ENCODE results near the gene NEBL. TPM values are rescaled to one million over a fixed set of nuclear protein-coding genes. Genes with fewer than 3 reads are reported as not detected.

Gene NEBL
- total and polyA plus RNA-seq, 2 experiments from 2014 or later = 6.3 to 12.3 TPM

DNA sequence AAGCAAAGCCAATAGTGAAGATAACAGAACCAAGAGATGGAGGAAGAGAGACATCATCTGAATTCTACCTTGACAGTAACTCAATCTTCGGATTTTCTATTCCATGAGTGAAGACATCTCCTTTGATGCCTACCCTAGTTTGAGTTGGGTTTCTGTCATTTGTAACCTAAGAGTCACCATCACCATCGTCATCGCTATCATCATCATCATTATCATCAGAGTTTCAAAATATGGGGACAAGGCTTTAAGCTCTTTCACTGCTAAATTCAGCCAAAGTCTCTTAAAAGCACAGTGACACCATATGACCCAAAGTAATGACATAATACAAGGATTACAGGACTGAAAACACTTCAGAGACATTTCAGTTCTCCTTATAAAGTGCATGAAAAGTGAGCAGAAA is 57.2 kb downstream of the NEBL start:
- Histone ChIP-seq H3K36me3 (replicated peaks; ENCODE audit: insufficient read depth, low read depth) (no peaks in the 10 kb centered on the region), H3K27me3 (no peaks in the 10 kb centered on the region), H3K4me2 (no peak overlapping the region), H4K20me1 (ENCODE audit: insufficient read depth, poor library complexity, severe bottlenecking) (no peaks in the 10 kb centered on the region), H3K9me3 (ENCODE audit: low read depth) (no peaks in the 10 kb centered on the region), H3K4me3 (no peak overlapping the region), H3K27ac (no peak overlapping the region), H3K4me1 (ENCODE audit: insufficient read depth) (no peaks in the 10 kb centered on the region), H3K79me2 (no peaks in the 10 kb centered on the region), H3K9me2 (replicated peaks; ENCODE audit: insufficient read depth) (no peaks in the 10 kb centered on the region), H2AFZ (no peak overlapping the region)
- DNase-seq (ENCODE audit: low spot score) = no peak
- WGBS (ENCODE audit: low lambda C conversion rate, missing lambda C conversion rate) = 98% methylated on average over 3 of the region's 3 CpGs
- no peak for TF ChIP-seq EZH2 (IDR thresholded peaks at IDR 0.05; ENCODE audit: borderline replicate concordance)
- TF ChIP-seq EZH2phosphoT487 (IDR thresholded peaks at IDR 0.05; ENCODE audit: low read depth, severe bottlenecking, unreplicated experiment) = no peak
- TF ChIP-seq, protein P1, sequence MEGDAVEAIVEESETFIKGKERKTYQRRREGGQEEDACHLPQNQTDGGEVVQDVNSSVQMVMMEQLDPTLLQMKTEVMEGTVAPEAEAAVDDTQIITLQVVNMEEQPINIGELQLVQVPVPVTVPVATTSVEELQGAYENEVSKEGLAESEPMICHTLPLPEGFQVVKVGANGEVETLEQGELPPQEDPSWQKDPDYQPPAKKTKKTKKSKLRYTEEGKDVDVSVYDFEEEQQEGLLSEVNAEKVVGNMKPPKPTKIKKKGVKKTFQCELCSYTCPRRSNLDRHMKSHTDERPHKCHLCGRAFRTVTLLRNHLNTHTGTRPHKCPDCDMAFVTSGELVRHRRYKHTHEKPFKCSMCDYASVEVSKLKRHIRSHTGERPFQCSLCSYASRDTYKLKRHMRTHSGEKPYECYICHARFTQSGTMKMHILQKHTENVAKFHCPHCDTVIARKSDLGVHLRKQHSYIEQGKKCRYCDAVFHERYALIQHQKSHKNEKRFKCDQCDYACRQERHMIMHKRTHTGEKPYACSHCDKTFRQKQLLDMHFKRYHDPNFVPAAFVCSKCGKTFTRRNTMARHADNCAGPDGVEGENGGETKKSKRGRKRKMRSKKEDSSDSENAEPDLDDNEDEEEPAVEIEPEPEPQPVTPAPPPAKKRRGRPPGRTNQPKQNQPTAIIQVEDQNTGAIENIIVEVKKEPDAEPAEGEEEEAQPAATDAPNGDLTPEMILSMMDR (IDR thresholded peaks at IDR 0.05; ENCODE audit: poor library complexity) = no peak

- Histone ChIP-seq H3K79me2 (no peaks in the 10 kb centered on the region), H2AFZ (no peak overlapping the region), H3K4me1 (ENCODE audit: insufficient read depth) (no peaks in the 10 kb centered on the region), H3K9me2 (replicated peaks; ENCODE audit: insufficient read depth) (no peaks in the 10 kb centered on the region), H3K36me3 (replicated peaks; ENCODE audit: insufficient read depth, low read depth) (no peaks in the 10 kb centered on the region), H3K9me3 (ENCODE audit: low read depth) (no peaks in the 10 kb centered on the region), H3K4me3 (no peak overlapping the region), H4K20me1 (ENCODE audit: insufficient read depth, poor library complexity, severe bottlenecking) (no peaks in the 10 kb centered on the region), H3K27me3 (no peaks in the 10 kb centered on the region), H3K27ac (no peak overlapping the region), H3K4me2 (no peak overlapping the region)
- 94% methylated on average over 4 of the region's 4 CpGs for WGBS (ENCODE audit: low lambda C conversion rate, missing lambda C conversion rate)
- no peak for DNase-seq (ENCODE audit: low spot score)
- TF ChIP-seq EZH2phosphoT487 (IDR thresholded peaks at IDR 0.05; ENCODE audit: low read depth, severe bottlenecking, unreplicated experiment) = no peak
- TF ChIP-seq, protein P1 (IDR thresholded peaks at IDR 0.05; ENCODE audit: poor library complexity) = no peak
- no peak for TF ChIP-seq EZH2 (IDR thresholded peaks at IDR 0.05; ENCODE audit: borderline replicate concordance)
Measured at GRCh38 chr10:20839141-20839540, 58.0 kb downstream of the NEBL start.

GRCh38 chr10:20836401-20836800 is 60.7 kb downstream of the NEBL start:
- Histone ChIP-seq H3K4me3 (no peak overlapping the region), H3K4me1 (ENCODE audit: insufficient read depth) (no peaks in the 10 kb centered on the region), H3K9me3 (ENCODE audit: low read depth) (no peaks in the 10 kb centered on the region), H4K20me1 (ENCODE audit: insufficient read depth, poor library complexity, severe bottlenecking) (no peaks in the 10 kb centered on the region), H3K27ac (no peak overlapping the region), H3K9me2 (replicated peaks; ENCODE audit: insufficient read depth) (no peaks in the 10 kb centered on the region), H2AFZ (no peak overlapping the region), H3K79me2 (no peaks in the 10 kb centered on the region), H3K4me2 (no peak overlapping the region), H3K27me3 (no peaks in the 10 kb centered on the region), H3K36me3 (replicated peaks; ENCODE audit: insufficient read depth, low read depth) (no peaks in the 10 kb centered on the region)
- 93% methylated on average over 7 of the region's 7 CpGs for WGBS (ENCODE audit: low lambda C conversion rate, missing lambda C conversion rate)
- DNase-seq (ENCODE audit: low spot score) = no peak
- TF ChIP-seq, protein P1 (IDR thresholded peaks at IDR 0.05; ENCODE audit: poor library complexity) = no peak
- TF ChIP-seq EZH2 (IDR thresholded peaks at IDR 0.05; ENCODE audit: borderline replicate concordance) (no peak), EZH2phosphoT487 (IDR thresholded peaks at IDR 0.05; ENCODE audit: low read depth, severe bottlenecking, unreplicated experiment) (no peak)

- WGBS (ENCODE audit: low lambda C conversion rate, missing lambda C conversion rate) = 86% methylated on average over 4 of the region's 4 CpGs
- Histone ChIP-seq H2AFZ (no peak overlapping the region), H3K27ac (no peak overlapping the region), H3K4me1 (ENCODE audit: insufficient read depth) (no peaks in the 10 kb centered on the region), H3K9me3 (ENCODE audit: low read depth) (no peaks in the 10 kb centered on the region), H3K27me3 (no peaks in the 10 kb centered on the region), H3K79me2 (no peaks in the 10 kb centered on the region), H3K9me2 (replicated peaks; ENCODE audit: insufficient read depth) (no peaks in the 10 kb centered on the region), H4K20me1 (ENCODE audit: insufficient read depth, poor library complexity, severe bottlenecking) (no peaks in the 10 kb centered on the region), H3K36me3 (replicated peaks; ENCODE audit: insufficient read depth, low read depth) (no peaks in the 10 kb centered on the region), H3K4me2 (no peak overlapping the region), H3K4me3 (no peak overlapping the region)
- no peak for DNase-seq (ENCODE audit: low spot score)
- TF ChIP-seq, protein P1 (IDR thresholded peaks at IDR 0.05; ENCODE audit: poor library complexity) = no peak
- no peak for TF ChIP-seq EZH2phosphoT487 (IDR thresholded peaks at IDR 0.05; ENCODE audit: low read depth, severe bottlenecking, unreplicated experiment)
- TF ChIP-seq EZH2 (IDR thresholded peaks at IDR 0.05; ENCODE audit: borderline replicate concordance) = no peak
Measured at GRCh38 chr10:20835335-20835734, 61.8 kb downstream of the NEBL start.
